MCF 10A (cell line): Measurements from ENCODE around the gene HSPB6. TPM values are rescaled to one million over a fixed set of nuclear protein-coding genes. Genes with fewer than 3 reads are reported as not detected.

Experiments
- BruUV-seq: library from RNA; stranded (reverse); fragments of 400-500 nt; replicated peaks from 2 replicates; lab custom pipeline; 2021; lab: Mats Ljungman, UMichigan
- CTCF ChIA-PET: fragments of 300-600 bp; sonication (Branson Sonifier 250); formaldehyde crosslinking; extraction: SDS; loops from one replicate; lab custom pipeline; 2021; ENCODE audit warnings: antibody characterized with exemption, inconsistent platforms; lab: Yijun Ruan, JAX
- POLR2A ChIA-PET: fragments of 300-600, 350-650 bp; sonication (Branson Sonifier 250); formaldehyde crosslinking; extraction: SDS; loops from one replicate; lab custom pipeline; 2020; ENCODE audit warnings: antibody characterized with exemption, inconsistent platforms; lab: Yijun Ruan, JAX
- DNase-seq: peaks from one replicate; pipeline ENCODE4 v3.0.0-alpha.2; 2018; ENCODE audit not compliant: unreplicated experiment
- H3K27ac Mint-ChIP-seq: one replicate; pipeline ENCODE4 v1.8.0; 2022; ENCODE audit warnings: mild to moderate bottlenecking, low read depth, mixed read lengths; ENCODE audit not compliant: unreplicated experiment
- H3K27me3 Mint-ChIP-seq: one replicate; pipeline ENCODE4 v1.8.0; 2022; ENCODE audit warnings: mixed read lengths; ENCODE audit not compliant: insufficient read depth, unreplicated experiment
- H3K36me3 Mint-ChIP-seq: one replicate; pipeline ENCODE4 v1.8.0; 2022; ENCODE audit warnings: mild to moderate bottlenecking, moderate library complexity, mixed read lengths; ENCODE audit not compliant: insufficient read depth, unreplicated experiment
- H3K4me1 Mint-ChIP-seq: one replicate; pipeline ENCODE4 v1.8.0; 2022; ENCODE audit warnings: mixed read lengths; ENCODE audit not compliant: insufficient read depth, unreplicated experiment
- H3K4me3 Mint-ChIP-seq: one replicate; pipeline ENCODE4 v1.8.0; 2022; ENCODE audit warnings: mild to moderate bottlenecking, moderate library complexity, mixed read lengths; ENCODE audit not compliant: unreplicated experiment
- H3K9me3 Mint-ChIP-seq: one replicate; pipeline ENCODE4 v1.8.0; 2022; ENCODE audit warnings: mixed read lengths; ENCODE audit not compliant: unreplicated experiment
- CTCF ChIP-seq: fragments of 200-600 bp; IDR thresholded peaks from one replicate; pipeline ENCODE4 v1.8.0; 2022; ENCODE audit warnings: antibody characterized with exemption, mild to moderate bottlenecking; ENCODE audit not compliant: unreplicated experiment
- intact Hi-C: fragments of 100-400 bp; cut with micrococcal nuclease; formaldehyde crosslinking; loops from 2 replicates; pipeline ENCODE4 v1.14.1; 2022
- total RNA-seq: library from RNA; stranded (reverse); gene quantifications from 2 replicates; pipeline ENCODE4 v1.2.3, GENCODE V29; 2022

HSPB6 gene
- total RNA-seq, 1 experiment from 2014 or later: 0.21 TPM

GRCh38 chr19:35723671-35724070, 33.2 kb downstream of the HSPB6 start:
- no peak overlapping the region for H3K27ac Mint-ChIP-seq
- no peaks in the 10 kb centered on the region for H3K27me3 Mint-ChIP-seq
- POLR2A ChIA-PET: interaction anchor here (0.7 kb wide), 1 partner anchor 17 kb away, joined by 3 read pairs; no protein-coding TSS in a partner anchor
- no TSS peak for BruUV-seq
- H3K4me1 Mint-ChIP-seq: peaks cover 11% of the 10 kb centered on the region
- H3K4me3 Mint-ChIP-seq: no peak overlapping the region
- H3K36me3 Mint-ChIP-seq: peaks cover 83% of the 10 kb centered on the region
- DNase-seq: no peak
- TF ChIP-seq CTCF: no peak
- no peaks in the 10 kb centered on the region for H3K9me3 Mint-ChIP-seq
- CTCF ChIA-PET: interaction anchor here (0.6 to 0.8 kb wide), 3 partner anchors 64 to 207 kb away, joined by 4 read pairs; no protein-coding TSS in a partner anchor
- intact Hi-C loops: no loop called here

GRCh38 chr19:35722897-35723296, 33.9 kb downstream of the HSPB6 start:
- Mint-ChIP-seq H3K36me3 (peaks cover 75% of the 10 kb centered on the region), H3K9me3 (no peaks in the 10 kb centered on the region), H3K27me3 (no peaks in the 10 kb centered on the region), H3K4me3 (no peak overlapping the region), H3K4me1 (peaks cover 11% of the 10 kb centered on the region), H3K27ac (no peak overlapping the region)
- ChIA-PET POLR2A (interaction anchor here (0.7 kb wide), 1 partner anchor 17 kb away, joined by 3 read pairs; no protein-coding TSS in a partner anchor), CTCF (no interaction called here)
- BruUV-seq: no TSS peak
- intact Hi-C loops: no loop called here
- TF ChIP-seq CTCF: no peak
- DNase-seq: no peak

GRCh38 chr19:35722461-35722860, 34.4 kb downstream of the HSPB6 start:
- Mint-ChIP-seq H3K27me3 (no peaks in the 10 kb centered on the region), H3K36me3 (peaks cover 71% of the 10 kb centered on the region), H3K9me3 (no peaks in the 10 kb centered on the region), H3K4me1 (peaks cover 11% of the 10 kb centered on the region), H3K27ac (no peak overlapping the region), H3K4me3 (no peak overlapping the region)
- ChIA-PET POLR2A (no interaction called here), CTCF (no interaction called here)
- TF ChIP-seq CTCF: no peak
- intact Hi-C loops: no loop called here
- DNase-seq: no peak
- BruUV-seq: no TSS peak

GRCh38 chr19:35721374-35721773, 35.5 kb downstream of the HSPB6 start:
- POLR2A ChIA-PET: no interaction called here
- intact Hi-C loops: no loop called here
- Mint-ChIP-seq H3K27ac (no peak overlapping the region), H3K4me1 (peaks cover 15% of the 10 kb centered on the region), H3K9me3 (no peaks in the 10 kb centered on the region), H3K4me3 (no peak overlapping the region), H3K36me3 (peaks cover 60% of the 10 kb centered on the region), H3K27me3 (no peaks in the 10 kb centered on the region)
- CTCF ChIA-PET: interaction anchor here (0.7 kb wide), 1 partner anchor 174 kb away, joined by 3 read pairs; no protein-coding TSS in a partner anchor
- no peak for TF ChIP-seq CTCF
- no TSS peak for BruUV-seq
- DNase-seq: no peak
